Activated CD8-positive, alpha-beta T cell treated with anti-CD3 and anti-CD28 coated beads, Interleukin-2, amount 10 ng/mL, durations not matched to agents 7 days and 5 days (primary cell): ENCODE results near the gene SAMD10. TPM values are rescaled to one million over a fixed set of nuclear protein-coding genes. Genes with fewer than 3 reads are reported as not detected.

Experiments used
- ATAC-seq: fragments of 150-1000 bp; cut with Tn5 transposase; one replicate; pipeline ENCODE4 v1.10.0; 2021; ENCODE audit warnings: moderate library complexity
- CTCF ChIA-PET: fragments of 350-600 bp; sonication (Branson Sonifier 250); formaldehyde crosslinking; loops from one replicate; lab custom pipeline; 2021; ENCODE audit warnings: antibody characterized with exemption; lab: Charles Lee
- POLR2A ChIA-PET: fragments of 350-600 bp; sonication (Branson Sonifier 250); formaldehyde crosslinking; loops from one replicate; lab custom pipeline; 2021; ENCODE audit warnings: antibody characterized with exemption; lab: Charles Lee
- DNase-seq: peaks from one replicate; pipeline ENCODE4 v3.0.0-alpha.2; 2020
- H3K27ac Mint-ChIP-seq: one replicate; pipeline ENCODE4 v1.8.0; 2021; ENCODE audit warnings: mild to moderate bottlenecking, mixed read lengths
- H3K27me3 Mint-ChIP-seq: one replicate; pipeline ENCODE4 v1.8.0; 2021; ENCODE audit warnings: low read depth, mixed read lengths
- H3K36me3 Mint-ChIP-seq: one replicate; pipeline ENCODE4 v1.8.0; 2021; ENCODE audit warnings: low read depth, mixed read lengths
- H3K4me1 Mint-ChIP-seq: one replicate; pipeline ENCODE4 v1.8.0; 2021; ENCODE audit warnings: low read depth, mixed read lengths
- H3K4me3 Mint-ChIP-seq: one replicate; pipeline ENCODE4 v1.8.0; 2021; ENCODE audit warnings: mild to moderate bottlenecking, mixed read lengths
- H3K9me3 Mint-ChIP-seq: one replicate; pipeline ENCODE4 v1.8.0; 2022; ENCODE audit warnings: mixed read lengths; ENCODE audit not compliant: insufficient read depth
- total RNA-seq, 2 experiments: library from RNA; stranded (reverse); gene quantifications; one replicate each; pipeline ENCODE4 v1.2.3, GENCODE V29; 2021

The SAMD10 gene
- 10 to 100 TPM; 12.0 to 12.5 TPM for total RNA-seq

GRCh38 chr20:63979557-63980316 is at the start of gene SAMD10:
TSS of gene SAMD10 (minus strand) at chr20:63979642. CDS start at chr20:63979467, 175 bp downstream.
- DNase-seq (peak; percentile 66), ATAC-seq (peak; percentile 32)
- POLR2A ChIA-PET = interaction anchor here (0.6 to 4.0 kb wide), 7 partner anchors 23 to 250 kb away, joined by 3 to 77 read pairs (median 4); partner anchors contain the start of genes C20orf204, TPD52L2 and UCKL1
- Mint-ChIP-seq H3K4me3 (peak within 1 kb of the TSS; percentile 87), H3K27ac (peak within 1 kb of the TSS; percentile 95), H3K9me3 (no peaks in the 10 kb centered on the region), H3K27me3 (no peaks in the 10 kb centered on the region), H3K4me1 (peaks cover 64% of the 10 kb centered on the region), H3K36me3 (peaks cover 34% of the 10 kb centered on the region)
- CTCF ChIA-PET = interaction anchor here (0.8 to 4.4 kb wide), 28 partner anchors 13 to 277 kb away, joined by 3 to 197 read pairs (median 4); partner anchors contain the start of genes ARFRP1, C20orf204, LKAAEAR1 and OPRL1

- H3K9me3 Mint-ChIP-seq = no peaks in the 10 kb centered on the region
- no peaks in the 10 kb centered on the region for H3K27me3 Mint-ChIP-seq
- no peaks in the 10 kb centered on the region for H3K4me1 Mint-ChIP-seq
- peaks cover 70% of the 10 kb centered on the region for H3K36me3 Mint-ChIP-seq
- H3K27ac Mint-ChIP-seq = peak overlapping the region; percentile 44
- POLR2A ChIA-PET = no interaction called here
- ATAC-seq = no peak
- no peak for DNase-seq
- H3K4me3 Mint-ChIP-seq = no peak overlapping the region
- CTCF ChIA-PET = interaction anchor here (1.3 to 1.8 kb wide), 2 partner anchors 10 to 47 kb away, joined by 3 to 9 read pairs; partner anchors contain the start of gene PRPF6
These were observed 48.7 kb upstream of the SAMD10 start for GRCh38 chr20:64027981-64028685.

DNA sequence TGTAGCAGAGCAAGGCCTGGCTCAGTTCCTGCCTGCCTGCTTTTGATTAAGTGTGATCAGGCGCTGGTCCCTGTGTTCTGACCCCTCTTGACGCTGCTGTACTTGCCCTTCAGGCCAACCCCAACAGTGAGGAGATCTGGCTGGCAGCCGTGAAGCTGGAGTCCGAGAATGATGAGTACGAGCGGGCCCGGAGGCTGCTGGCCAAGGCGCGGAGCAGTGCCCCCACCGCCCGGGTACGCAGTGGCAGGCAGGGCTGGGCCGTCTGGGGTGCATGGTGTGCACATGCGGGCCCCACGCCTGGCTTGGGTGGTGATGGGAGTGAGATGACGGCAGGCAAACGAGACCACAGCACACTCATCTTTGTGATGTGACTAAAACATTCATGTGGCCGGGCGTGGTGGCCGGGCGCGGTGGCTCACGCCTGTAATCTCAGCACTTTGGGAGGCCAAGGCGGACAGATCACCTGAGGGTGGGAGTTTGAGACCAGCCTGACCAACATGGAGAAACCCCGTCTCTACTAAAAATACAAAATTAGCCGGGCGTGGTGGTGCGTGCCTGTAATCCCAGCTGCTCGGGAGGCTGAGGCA is 46.5 kb upstream of the SAMD10 start:
- Mint-ChIP-seq H3K4me3 (no peak overlapping the region), H3K27me3 (no peaks in the 10 kb centered on the region), H3K9me3 (no peaks in the 10 kb centered on the region), H3K36me3 (peaks cover 70% of the 10 kb centered on the region), H3K4me1 (no peaks in the 10 kb centered on the region), H3K27ac (no peak overlapping the region)
- DNase-seq = no peak
- ATAC-seq = no peak
- ChIA-PET POLR2A (no interaction called here), CTCF (interaction anchor here (1.3 to 1.8 kb wide), 2 partner anchors 12 to 13 kb away, joined by 4 to 9 read pairs; no protein-coding TSS in a partner anchor)

- H3K4me3 Mint-ChIP-seq = no peak overlapping the region
- POLR2A ChIA-PET = interaction anchor here (1.0 kb wide), 1 partner anchor 13 kb away, joined by 3 read pairs; no protein-coding TSS in a partner anchor
- H3K4me1 Mint-ChIP-seq = no peaks in the 10 kb centered on the region
- CTCF ChIA-PET = interaction anchor here (1.3 kb wide), 1 partner anchor 13 kb away, joined by 4 read pairs; no protein-coding TSS in a partner anchor
- H3K9me3 Mint-ChIP-seq = no peaks in the 10 kb centered on the region
- no peak overlapping the region for H3K27ac Mint-ChIP-seq
- DNase-seq (no peak), ATAC-seq (no peak)
- no peaks in the 10 kb centered on the region for H3K27me3 Mint-ChIP-seq
- H3K36me3 Mint-ChIP-seq = peaks cover 65% of the 10 kb centered on the region
These were observed 45.8 kb upstream of the SAMD10 start for GRCh38 chr20:64025101-64025825.

DNA sequence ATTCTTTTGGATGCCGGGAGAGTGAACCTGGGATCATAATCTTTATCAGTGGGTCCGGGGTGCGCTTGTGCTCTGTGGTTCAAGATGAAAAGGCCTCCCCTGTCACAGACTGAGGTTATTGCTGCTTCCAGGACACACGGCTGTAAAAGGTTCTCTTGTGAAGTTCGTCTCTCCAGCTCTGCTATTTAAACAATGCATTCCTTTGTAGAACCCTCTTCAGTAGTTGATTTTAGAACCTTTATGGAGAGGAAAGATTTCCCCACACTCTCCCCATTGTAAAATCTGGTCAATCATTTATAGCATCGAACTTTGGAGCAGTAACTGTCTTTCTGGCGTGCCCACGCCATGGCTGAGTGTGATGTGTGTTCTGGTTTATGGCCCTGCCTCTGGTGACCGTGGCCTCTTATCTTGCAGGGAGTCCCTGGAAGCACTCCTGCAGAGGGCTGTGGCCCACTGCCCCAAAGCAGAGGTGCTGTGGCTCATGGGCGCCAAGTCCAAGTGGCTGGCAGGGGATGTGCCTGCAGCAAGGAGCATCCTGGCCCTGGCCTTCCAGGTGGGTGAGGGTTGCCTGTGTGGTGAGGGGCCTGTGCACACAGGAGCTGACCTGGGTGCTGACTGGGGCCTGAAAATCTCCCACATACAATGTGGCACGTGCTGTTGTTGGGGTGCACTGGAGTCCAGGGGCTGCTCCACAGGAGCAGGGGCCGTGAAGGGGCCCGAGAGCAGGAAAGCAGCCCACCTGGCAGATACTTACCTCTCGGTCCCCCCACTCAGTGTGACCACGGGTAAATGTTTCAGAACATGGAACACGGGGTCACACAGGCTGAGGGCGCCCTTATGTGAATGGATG is 44.9 kb upstream of the SAMD10 start:
- CTCF ChIA-PET = interaction anchor here (1.3 kb wide), 1 partner anchor 14 kb away, joined by 4 read pairs; no protein-coding TSS in a partner anchor
- Mint-ChIP-seq H3K4me3 (no peak overlapping the region), H3K27ac (no peak overlapping the region), H3K36me3 (peaks cover 63% of the 10 kb centered on the region), H3K9me3 (no peaks in the 10 kb centered on the region), H3K27me3 (no peaks in the 10 kb centered on the region), H3K4me1 (peaks cover 3% of the 10 kb centered on the region)
- POLR2A ChIA-PET = interaction anchor here (1.0 kb wide), 1 partner anchor 14 kb away, joined by 3 read pairs; no protein-coding TSS in a partner anchor
- ATAC-seq (no peak), DNase-seq (no peak)

DNA sequence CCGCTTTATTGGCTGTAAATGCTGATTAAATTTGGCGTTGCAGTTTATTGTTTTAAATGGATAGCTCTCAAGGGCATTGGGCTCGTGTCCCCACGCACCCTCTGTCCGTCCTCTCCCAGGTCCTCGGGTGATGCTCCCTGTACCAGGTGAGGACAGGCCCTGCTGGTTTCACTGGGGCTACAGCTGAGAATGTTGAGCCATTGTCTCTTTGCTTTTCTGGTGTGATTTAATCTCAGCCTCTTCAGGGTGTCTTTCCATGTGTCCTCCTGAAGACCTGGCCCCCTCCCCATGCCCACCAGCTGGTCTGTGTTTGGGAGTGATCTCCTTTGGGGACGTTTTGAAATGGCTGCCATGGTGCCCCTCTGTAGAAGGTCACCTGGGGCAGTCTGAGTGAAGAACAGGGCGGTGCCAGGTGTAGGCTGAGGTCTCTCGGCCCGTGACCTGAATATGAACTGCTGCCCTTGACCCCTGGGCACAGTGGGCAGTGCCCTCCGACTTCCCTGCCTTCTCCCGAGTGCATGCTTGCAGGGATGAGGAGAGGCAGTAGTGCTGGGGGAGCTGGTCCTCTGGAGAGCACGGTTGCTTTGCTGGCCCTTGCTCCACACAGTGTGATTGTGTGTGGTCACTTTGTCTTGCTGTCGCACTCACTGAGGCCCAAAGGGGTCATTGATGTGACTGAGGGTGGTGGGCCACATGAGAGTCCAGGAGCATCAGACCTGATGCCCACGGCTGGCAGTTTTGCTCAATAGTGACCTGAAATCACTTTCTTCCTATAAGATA is 44.1 kb upstream of the SAMD10 start:
- Mint-ChIP-seq H3K9me3 (no peaks in the 10 kb centered on the region), H3K4me3 (no peak overlapping the region), H3K27ac (no peak overlapping the region), H3K4me1 (peaks cover 3% of the 10 kb centered on the region), H3K36me3 (peaks cover 65% of the 10 kb centered on the region), H3K27me3 (no peaks in the 10 kb centered on the region)
- ATAC-seq (no peak), DNase-seq (no peak)
- CTCF ChIA-PET = no interaction called here
- POLR2A ChIA-PET = no interaction called here

DNA sequence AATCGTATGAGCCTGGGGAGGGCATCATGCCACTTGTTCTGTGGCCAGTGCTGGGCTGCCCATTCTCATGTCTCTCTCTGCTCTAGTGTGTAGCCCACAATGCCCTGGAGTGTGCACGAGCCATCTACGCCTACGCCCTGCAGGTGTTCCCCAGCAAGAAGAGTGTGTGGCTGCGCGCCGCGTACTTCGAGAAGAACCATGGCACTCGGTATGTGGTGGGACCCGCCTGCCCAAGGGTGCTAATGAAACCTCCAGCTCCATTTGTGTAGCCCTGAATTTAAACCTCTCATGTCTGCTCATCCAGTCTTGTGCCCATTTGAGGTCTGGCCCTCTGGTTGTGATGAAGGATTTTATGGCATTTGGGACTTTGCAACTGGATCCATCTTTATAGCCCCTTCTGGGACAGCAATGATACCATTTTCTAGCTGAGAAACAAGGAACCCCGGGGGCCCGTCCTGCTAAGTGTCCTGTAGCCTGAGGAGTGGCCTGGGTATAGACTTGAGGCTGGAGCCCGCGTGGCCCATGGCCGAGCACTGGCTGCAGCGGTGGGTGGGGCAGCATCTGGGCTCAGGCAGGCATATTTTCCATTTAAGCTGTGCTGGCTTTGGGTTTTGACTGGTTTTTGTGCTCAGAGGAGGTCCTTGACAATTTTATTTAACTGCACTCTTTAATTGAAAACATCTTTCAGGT is 43.4 kb upstream of the SAMD10 start:
- Mint-ChIP-seq H3K27ac (no peak overlapping the region), H3K4me3 (no peak overlapping the region), H3K36me3 (peaks cover 63% of the 10 kb centered on the region), H3K9me3 (no peaks in the 10 kb centered on the region), H3K27me3 (no peaks in the 10 kb centered on the region), H3K4me1 (peaks cover 3% of the 10 kb centered on the region)
- CTCF ChIA-PET = interaction anchor here (1.2 kb wide), 1 partner anchor 49 kb away, joined by 3 read pairs; no protein-coding TSS in a partner anchor
- POLR2A ChIA-PET = no interaction called here
- DNase-seq = no peak
- no peak for ATAC-seq

GRCh38 chr20:64021124-64021975 is 41.9 kb upstream of the SAMD10 start:
- Mint-ChIP-seq H3K4me3 (no peak overlapping the region), H3K4me1 (peaks cover 3% of the 10 kb centered on the region), H3K27ac (no peak overlapping the region), H3K36me3 (peaks cover 62% of the 10 kb centered on the region), H3K9me3 (no peaks in the 10 kb centered on the region), H3K27me3 (no peaks in the 10 kb centered on the region)
- ChIA-PET POLR2A (no interaction called here), CTCF (interaction anchor here (1.2 kb wide), 1 partner anchor 47 kb away, joined by 3 read pairs; no protein-coding TSS in a partner anchor)
- no peak for DNase-seq
- ATAC-seq = no peak

DNA sequence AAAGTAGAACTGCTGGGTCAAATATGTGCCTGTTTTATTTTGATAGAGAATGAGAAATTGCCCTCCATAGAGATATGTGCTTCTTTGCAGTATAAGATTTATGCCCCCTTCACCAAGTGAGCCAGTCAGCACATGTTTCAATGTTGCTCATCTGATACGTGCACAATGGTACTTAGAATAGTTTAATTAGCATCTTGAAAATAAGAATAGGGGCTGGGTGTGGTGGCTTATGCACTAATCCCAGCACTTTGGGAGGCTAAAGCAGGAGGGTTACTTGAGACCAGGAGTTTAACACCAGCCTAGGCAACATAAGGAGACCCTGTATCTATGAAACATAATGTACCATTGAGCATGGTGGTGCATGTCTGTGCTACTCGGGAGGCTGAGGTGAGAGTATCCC is 36.2 kb upstream of the SAMD10 start:
- H3K36me3 Mint-ChIP-seq = peaks cover 61% of the 10 kb centered on the region
- H3K27ac Mint-ChIP-seq = no peak overlapping the region
- DNase-seq (no peak), ATAC-seq (no peak)
- ChIA-PET POLR2A (no interaction called here), CTCF (no interaction called here)
- no peaks in the 10 kb centered on the region for H3K27me3 Mint-ChIP-seq
- peaks cover 39% of the 10 kb centered on the region for H3K4me1 Mint-ChIP-seq
- H3K4me3 Mint-ChIP-seq = no peak overlapping the region
- H3K9me3 Mint-ChIP-seq = peaks cover 6% of the 10 kb centered on the region
